HUES6 (cell line): ENCODE results near the gene CARD11.

Source experiments
- H3K27ac ChIP-seq: 2 replicates; pipeline ENCODE4 v1.7.0; 2013; ENCODE audit warnings: low read depth, mild to moderate bottlenecking, low read length, inconsistent platforms
- H3K27me3 ChIP-seq: 2 replicates; pipeline ENCODE4 v1.6.1; 2013; ENCODE audit warnings: low read length; ENCODE audit not compliant: control insufficient read depth, insufficient read depth
- H3K36me3 ChIP-seq: 2 replicates; pipeline ENCODE4 v1.6.1; 2013; ENCODE audit warnings: low read length; ENCODE audit not compliant: control insufficient read depth, insufficient read depth
- H3K4me1 ChIP-seq: 2 replicates; pipeline ENCODE4 v1.6.1; 2013; ENCODE audit warnings: low read length; ENCODE audit not compliant: control insufficient read depth, insufficient read depth
- H3K4me3 ChIP-seq: 2 replicates; pipeline ENCODE4 v1.5.1; 2013; ENCODE audit warnings: low read depth, low read length
- H3K9ac ChIP-seq: one replicate; pipeline ENCODE4 v1.6.1; 2013; ENCODE audit warnings: mild to moderate bottlenecking, low read length
- H3K9me3 ChIP-seq: 2 replicates; pipeline ENCODE4 v1.6.1; 2013; ENCODE audit warnings: low read depth, low read length; ENCODE audit not compliant: control insufficient read depth, insufficient read depth

CARD11 gene

DNA sequence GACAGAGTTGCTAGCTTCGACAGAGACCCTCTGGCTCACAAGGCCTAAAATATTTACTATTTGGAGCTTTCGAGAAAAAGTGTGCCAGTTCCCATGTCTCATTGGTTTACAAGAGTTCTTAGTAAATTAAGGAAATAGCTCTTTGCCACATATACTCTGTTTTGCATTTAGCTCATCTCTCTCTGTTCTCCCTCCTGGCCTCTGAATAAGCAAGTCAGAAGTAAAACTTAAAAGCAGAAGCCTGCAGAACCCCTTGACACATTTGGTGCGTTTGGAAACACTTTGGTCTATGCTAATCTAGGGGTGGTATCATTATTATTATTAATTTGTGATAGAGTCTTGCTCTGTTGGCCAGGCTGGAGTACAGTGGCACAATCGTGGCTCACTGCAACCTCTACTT lies 6.4 kb downstream of the CARD11 start:
- no peak overlapping the region for H3K9ac ChIP-seq
- H3K27me3 ChIP-seq = no peaks in the 10 kb centered on the region
- H3K4me1 ChIP-seq = peaks cover 1% of the 10 kb centered on the region; the same call in 1 of the 2 replicates
- H3K27ac ChIP-seq = no peak overlapping the region
- no peak overlapping the region for H3K4me3 ChIP-seq
- no peaks in the 10 kb centered on the region for H3K36me3 ChIP-seq
- H3K9me3 ChIP-seq = peaks cover 2% of the 10 kb centered on the region; the same call in 1 of the 2 replicates

DNA sequence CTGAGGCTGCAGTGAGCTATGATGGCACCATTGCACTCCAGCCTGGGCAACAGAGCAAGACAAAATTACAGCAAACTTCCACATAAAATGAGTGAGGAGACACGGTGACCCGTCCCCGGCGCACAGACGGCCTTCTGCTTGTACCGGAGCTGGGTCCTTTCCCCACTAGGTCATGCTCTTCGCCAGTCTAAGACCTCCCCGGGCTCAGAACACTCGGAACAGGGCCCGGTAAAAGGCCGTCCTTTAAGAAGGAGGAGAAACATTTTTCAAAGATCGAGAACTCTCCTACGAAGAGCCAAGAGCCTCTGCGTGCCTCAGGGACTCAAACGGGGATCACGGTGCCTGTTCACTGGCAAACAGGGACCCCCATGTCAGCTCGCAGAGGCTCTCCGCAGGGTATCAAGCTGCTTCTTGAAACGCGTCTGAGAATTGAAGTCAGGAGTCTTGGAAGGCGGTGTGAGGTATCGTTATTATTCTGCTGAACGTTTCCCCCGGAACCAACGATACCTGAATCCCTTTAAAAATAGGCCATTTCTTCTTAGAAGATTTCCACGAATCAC lies 9.0 kb downstream of the CARD11 start:
- H3K9me3 ChIP-seq = no peaks in the 10 kb centered on the region
- no peaks in the 10 kb centered on the region for H3K36me3 ChIP-seq
- H3K9ac ChIP-seq = no peak overlapping the region
- no peak overlapping the region for H3K4me3 ChIP-seq
- no peak overlapping the region for H3K27ac ChIP-seq
- no peaks in the 10 kb centered on the region for H3K27me3 ChIP-seq
- no peaks in the 10 kb centered on the region; the same call in 1 of the 2 replicates for H3K4me1 ChIP-seq

DNA sequence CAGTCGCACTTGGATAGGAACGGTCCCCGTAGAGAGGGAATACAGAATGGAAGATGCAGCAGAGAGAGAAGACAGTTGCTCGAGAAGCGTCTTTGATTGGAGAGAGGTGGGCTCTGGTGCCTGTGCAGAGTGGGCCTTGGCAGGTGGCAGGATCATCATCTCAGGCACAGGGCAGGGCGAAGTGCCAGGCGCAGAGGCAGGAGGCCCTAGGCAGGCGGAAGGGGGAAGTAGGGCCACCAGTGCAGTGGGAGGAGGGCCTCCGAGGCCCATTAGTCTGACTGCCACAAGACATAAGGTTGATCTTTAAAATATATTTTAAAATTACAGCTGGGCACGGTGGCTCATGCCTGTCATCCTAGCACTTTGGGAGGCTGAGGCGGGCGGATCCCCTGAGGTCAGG lies 10.1 kb downstream of the CARD11 start:
- Histone ChIP-seq H3K27me3 (no peaks in the 10 kb centered on the region), H3K27ac (no peak overlapping the region), H3K9me3 (no peaks in the 10 kb centered on the region), H3K36me3 (no peaks in the 10 kb centered on the region), H3K4me3 (no peak overlapping the region), H3K4me1 (peaks cover 5% of the 10 kb centered on the region), H3K9ac (no peak overlapping the region)

DNA sequence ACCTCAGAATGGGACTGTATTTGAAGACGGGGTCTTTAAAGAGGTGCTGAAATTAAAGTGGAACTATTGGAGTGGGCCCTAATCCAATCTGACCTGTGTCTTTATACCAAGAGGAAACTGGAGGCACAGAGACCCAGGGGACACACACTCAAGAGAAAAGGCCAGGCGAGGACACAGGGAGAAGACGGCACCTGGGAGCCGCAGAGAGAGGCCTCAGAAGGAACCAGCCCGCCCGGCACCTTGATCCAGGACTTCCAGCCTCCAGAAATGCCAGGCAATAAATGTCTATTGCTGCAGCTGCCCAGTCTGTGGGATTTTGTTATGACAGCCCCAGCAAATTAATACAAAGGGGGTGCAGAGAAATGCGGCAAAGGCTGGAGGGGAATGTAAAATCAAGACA lies 10.5 kb downstream of the CARD11 start:
- peaks cover 10% of the 10 kb centered on the region for H3K4me1 ChIP-seq
- H3K27ac ChIP-seq = no peak overlapping the region
- no peaks in the 10 kb centered on the region for H3K36me3 ChIP-seq
- no peaks in the 10 kb centered on the region for H3K27me3 ChIP-seq
- H3K9ac ChIP-seq = no peak overlapping the region
- no peaks in the 10 kb centered on the region for H3K9me3 ChIP-seq
- no peak overlapping the region for H3K4me3 ChIP-seq

DNA sequence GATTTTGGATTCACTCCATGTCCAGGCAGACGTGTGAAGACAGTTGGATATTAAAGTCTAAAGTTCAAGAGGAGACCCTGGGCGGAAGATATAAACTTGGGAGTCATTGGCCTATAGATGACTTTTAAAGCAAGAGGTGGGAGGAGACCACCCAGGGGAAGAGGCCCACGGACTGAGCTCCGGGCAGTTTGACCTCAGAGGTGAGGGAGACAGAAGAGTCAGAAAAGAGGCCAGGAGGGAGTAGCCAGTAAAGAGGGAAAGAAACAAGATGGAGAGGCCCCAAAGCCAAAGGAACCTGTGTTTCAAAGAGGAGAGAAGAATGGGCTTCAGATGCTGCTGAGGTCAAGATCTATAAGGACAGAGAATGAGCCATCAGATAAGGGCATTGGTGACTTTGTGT lies 11.4 kb downstream of the CARD11 start:
- Histone ChIP-seq H3K27me3 (no peaks in the 10 kb centered on the region), H3K36me3 (no peaks in the 10 kb centered on the region), H3K4me3 (no peak overlapping the region), H3K9me3 (no peaks in the 10 kb centered on the region), H3K27ac (no peak overlapping the region), H3K9ac (no peak overlapping the region), H3K4me1 (peaks cover 14% of the 10 kb centered on the region)

DNA sequence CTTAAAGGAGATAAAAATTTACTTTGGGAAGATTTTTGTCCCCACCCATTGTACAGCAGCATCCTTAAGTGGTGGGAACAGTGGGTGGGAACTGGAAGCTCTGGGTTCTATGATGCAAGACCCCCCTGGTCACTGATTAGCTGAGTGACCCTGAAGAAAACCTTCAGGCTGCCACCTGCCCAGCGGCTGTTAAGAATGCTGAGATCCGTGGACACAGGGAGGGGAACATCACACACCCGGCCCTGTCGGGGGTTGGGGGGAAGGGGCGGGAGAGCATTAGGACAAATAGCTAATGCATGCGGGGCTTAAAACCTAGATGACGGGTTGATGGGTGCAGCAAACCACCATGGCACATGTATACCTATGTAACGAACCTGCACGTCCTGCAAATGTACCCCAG lies 14.5 kb downstream of the CARD11 start:
- H3K9ac ChIP-seq = no peak overlapping the region
- H3K4me3 ChIP-seq = no peak overlapping the region
- no peaks in the 10 kb centered on the region for H3K27me3 ChIP-seq
- no peak overlapping the region for H3K27ac ChIP-seq
- peaks cover 5% of the 10 kb centered on the region for H3K9me3 ChIP-seq
- peaks cover 18% of the 10 kb centered on the region for H3K4me1 ChIP-seq
- no peaks in the 10 kb centered on the region for H3K36me3 ChIP-seq

DNA sequence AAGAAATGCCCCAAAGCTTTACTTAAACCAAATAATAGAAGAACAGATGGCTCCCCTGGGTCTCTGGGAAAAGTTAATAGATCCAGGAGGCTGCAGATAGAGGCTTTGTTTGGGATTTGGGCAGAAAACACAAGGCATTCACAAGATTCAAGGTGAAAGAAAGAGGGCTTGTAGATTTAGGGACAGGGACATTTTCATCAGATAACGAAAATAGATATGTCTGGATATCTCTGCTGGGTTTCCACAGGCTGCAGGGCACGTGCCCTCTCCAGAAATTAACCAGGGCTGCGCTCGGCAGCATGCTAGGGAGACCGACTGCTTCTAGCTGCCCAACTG lies 14.9 kb downstream of the CARD11 start:
- Histone ChIP-seq H3K4me3 (no peak overlapping the region), H3K36me3 (no peaks in the 10 kb centered on the region), H3K9me3 (peaks cover 5% of the 10 kb centered on the region), H3K27ac (no peak overlapping the region), H3K4me1 (peaks cover 18% of the 10 kb centered on the region), H3K27me3 (no peaks in the 10 kb centered on the region), H3K9ac (no peak overlapping the region)

DNA sequence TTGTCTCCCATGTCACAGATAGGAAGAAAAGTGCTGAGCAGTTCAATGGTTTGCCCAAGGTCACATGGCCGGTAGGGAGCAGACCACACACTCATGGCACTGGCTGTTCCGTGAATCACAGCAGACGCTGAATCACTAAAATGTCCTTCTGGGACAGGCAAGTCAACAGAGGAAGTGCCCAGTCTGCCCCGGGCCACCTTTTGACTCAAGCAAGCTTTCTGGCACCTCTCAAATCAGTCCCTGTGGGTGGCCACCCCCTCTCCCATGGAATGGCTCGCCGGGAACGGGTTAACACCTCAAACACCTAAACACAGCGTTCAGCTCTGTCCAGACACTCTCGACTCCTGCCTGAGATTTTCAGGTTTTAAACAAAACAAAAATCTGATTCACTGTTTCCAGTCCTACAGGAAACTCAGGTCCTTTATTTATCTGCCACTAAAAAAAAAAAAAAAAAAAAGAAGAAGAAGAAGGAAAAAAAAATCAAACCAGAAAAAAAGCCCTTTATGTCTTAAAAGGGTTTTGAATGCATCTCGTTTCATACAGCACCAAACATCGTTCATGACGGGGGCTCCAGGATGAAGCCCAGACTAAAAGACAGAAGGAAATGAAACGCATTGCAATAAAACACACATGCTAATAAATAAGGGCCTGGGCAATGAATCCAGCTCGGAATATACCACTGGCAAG lies 15.5 kb downstream of the CARD11 start:
- no peaks in the 10 kb centered on the region for H3K27me3 ChIP-seq
- peaks cover 18% of the 10 kb centered on the region for H3K4me1 ChIP-seq
- no peaks in the 10 kb centered on the region for H3K36me3 ChIP-seq
- H3K4me3 ChIP-seq = no peak overlapping the region
- H3K27ac ChIP-seq = no peak overlapping the region
- peaks cover 5% of the 10 kb centered on the region for H3K9me3 ChIP-seq
- no peak overlapping the region for H3K9ac ChIP-seq

DNA sequence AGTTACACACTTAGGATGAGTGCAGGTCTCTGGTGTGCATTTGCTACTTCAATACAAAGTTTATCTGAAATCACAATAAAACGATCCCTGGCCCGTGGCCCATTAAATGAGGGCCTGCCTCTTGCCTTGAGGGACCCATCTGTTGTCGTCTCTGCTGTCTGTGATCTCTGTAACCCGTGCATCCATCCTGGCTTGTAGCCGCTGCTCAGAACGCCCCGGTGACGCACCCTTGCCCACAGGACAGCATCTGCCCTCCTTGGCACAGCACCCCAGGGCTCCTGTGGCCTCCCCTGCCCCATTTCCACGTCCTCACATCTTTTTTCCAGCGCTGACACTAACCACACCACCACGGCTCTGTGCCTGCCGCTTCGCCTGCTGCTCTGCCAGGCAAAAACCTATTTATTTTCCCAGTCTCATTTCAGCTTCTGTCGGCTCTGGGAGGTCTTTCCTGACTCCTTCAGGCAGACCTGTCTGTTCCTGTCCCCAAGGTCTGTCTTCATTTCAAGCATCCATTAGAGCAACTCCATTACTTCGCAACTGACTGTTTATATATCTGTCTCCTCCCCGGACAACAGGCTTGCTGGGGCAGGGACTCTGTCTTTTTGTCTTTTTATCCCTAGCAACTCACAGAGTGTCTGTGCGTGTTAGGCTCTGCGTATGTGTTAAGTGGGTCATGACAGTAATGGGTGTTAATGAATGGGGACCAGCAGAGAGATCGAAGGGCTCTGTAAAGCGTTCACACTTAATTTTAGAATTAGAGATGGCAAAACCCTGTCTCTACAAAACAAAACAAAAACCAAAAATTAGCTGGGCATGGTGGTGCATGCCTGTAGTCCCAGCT lies 16.4 kb downstream of the CARD11 start:
- Histone ChIP-seq H3K36me3 (no peaks in the 10 kb centered on the region), H3K27ac (no peak overlapping the region), H3K4me1 (peaks cover 18% of the 10 kb centered on the region), H3K9ac (no peak overlapping the region), H3K9me3 (peaks cover 5% of the 10 kb centered on the region), H3K4me3 (no peak overlapping the region), H3K27me3 (no peaks in the 10 kb centered on the region)

DNA sequence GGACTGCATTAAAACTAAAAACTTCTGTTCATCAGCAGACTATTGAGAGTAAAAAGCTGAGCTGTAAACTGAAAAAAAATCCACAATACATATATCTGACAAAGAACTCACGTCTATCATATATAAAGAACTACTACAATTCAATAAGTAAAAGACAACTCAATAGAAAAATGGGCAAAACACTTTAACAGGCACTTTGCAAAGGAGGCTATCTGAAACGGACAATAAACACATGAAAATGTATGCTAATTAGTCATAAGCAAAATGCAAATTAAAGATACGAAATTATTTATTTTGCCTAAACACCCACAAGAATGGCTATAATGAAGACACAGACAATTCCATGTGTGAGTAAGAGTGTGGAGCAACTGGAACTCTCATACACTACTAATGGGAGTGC lies 18.1 kb downstream of the CARD11 start:
- Histone ChIP-seq H3K4me1 (peaks cover 18% of the 10 kb centered on the region), H3K36me3 (no peaks in the 10 kb centered on the region), H3K27ac (no peak overlapping the region), H3K4me3 (no peak overlapping the region), H3K9me3 (peaks cover 11% of the 10 kb centered on the region), H3K9ac (no peak overlapping the region), H3K27me3 (no peaks in the 10 kb centered on the region)

DNA sequence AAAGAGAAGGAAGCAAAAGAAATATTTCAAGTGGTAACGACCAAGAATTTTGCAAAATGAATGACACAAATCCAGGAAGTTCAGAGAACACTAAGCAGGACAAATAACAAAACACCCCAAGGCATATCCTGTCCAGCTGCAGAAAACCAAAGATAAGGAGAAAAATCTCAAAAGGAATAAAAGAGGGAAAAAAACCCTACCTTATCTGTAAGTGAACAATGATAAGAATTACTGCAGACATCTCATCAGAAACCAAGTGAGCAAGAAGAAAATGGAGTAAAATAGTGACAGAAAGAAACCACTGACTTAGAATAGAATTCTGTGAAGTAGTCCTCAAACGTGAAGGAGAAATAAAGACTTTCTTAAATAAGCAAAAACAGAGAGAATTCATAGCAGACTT lies 21.8 kb downstream of the CARD11 start:
- no peak overlapping the region for H3K9ac ChIP-seq
- no peaks in the 10 kb centered on the region; the same call in 1 of the 2 replicates for H3K36me3 ChIP-seq
- H3K4me3 ChIP-seq = no peak overlapping the region
- H3K4me1 ChIP-seq = no peaks in the 10 kb centered on the region
- peaks cover 22% of the 10 kb centered on the region for H3K9me3 ChIP-seq
- no peak overlapping the region for H3K27ac ChIP-seq
- no peaks in the 10 kb centered on the region for H3K27me3 ChIP-seq
